Middle frontal gyrus (tissue), 1 donor: ENCODE data around the gene OR13D1.
"Not testable (repeated sequence)": the region's sequence is repeated elsewhere in the genome, so short reads cannot be mapped to it uniquely, and the experiment has no call there.

Source experiments
- DNase-seq: peaks from one replicate; pipeline ENCODE4 v3.0.0-alpha.2; 2015; ENCODE audit warnings: low spot score; ENCODE audit errors: extremely low spot score

OR13D1 gene, protein sequence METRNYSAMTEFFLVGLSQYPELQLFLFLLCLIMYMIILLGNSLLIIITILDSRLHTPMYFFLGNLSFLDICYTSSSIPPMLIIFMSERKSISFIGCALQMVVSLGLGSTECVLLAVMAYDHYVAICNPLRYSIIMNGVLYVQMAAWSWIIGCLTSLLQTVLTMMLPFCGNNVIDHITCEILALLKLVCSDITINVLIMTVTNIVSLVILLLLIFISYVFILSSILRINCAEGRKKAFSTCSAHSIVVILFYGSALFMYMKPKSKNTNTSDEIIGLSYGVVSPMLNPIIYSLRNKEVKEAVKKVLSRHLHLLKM

DNA sequence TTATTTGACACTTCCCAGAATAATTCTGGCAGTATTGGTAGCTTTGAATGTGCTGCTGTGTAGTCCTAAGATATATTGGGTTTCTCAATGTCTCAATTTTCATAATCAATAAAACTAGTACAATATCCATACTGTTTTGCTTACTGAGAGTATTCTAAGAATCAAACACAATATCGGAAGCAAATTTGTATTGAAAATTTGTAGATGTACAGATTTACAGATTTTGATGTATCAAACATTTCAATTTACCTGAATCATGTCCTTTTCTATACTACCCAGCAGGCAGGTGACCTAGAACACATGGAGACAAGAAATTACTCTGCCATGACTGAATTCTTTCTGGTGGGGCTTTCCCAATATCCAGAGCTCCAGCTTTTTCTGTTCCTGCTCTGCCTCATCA is at the start of gene OR13D1:
OR13D1 (plus strand) TSS at position 301 of the 400 bp plus-strand sequence; CDS start at position 301, 0 bp downstream.
- no peak for DNase-seq

DNA sequence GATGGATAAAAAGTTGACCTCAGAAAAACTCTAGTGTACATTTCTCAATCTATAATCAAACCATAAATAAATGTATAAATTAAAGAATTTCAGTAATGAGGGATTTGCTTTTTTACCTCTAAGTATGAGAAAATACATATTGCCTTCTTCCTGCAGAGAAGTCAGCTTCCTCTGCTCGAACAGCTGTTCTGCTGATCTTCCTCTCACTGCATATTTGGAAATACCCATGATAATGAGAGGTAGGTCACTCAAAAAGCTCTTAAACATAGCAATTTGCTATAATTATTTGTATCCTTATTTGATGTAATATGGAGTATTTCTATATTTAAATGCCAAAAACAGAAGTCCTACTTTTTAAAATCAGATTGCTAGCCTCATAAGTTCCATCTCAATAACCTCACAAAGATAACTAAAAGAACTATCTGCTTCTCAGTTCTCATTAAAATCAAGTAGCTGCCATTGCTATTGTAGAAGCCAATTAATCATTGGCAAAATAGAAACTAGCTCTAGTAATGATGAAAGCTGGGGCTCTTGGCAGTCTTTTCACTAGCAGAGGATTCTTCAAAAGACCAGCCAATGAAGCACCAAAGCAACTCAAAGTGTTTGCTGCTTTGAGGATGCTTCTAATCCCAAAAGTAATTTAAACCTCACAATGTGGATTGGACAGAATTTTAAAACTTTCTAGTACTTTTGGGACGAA is 35.7 kb upstream of the OR13D1 start:
- DNase-seq: no peak

DNA sequence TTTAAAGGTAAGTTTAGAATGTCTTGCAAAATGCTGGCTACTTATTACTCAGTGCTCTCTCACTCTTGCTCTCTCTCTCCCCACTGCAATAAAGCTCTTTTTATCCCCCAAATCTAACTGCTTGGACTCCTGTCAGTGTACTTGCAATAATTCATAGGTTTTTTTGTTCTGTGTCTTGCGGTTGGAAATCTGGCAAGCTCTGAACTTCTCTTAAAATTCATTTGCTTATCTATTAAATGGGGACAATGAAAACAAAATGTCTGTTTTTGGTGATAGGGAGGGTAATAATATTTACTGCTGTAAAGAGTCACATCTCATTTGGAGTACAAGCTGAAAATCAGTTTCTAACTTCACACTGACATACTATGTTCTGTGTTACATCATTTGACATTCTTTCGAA is 18.7 kb upstream of the OR13D1 start:
- DNase-seq: no peak

DNA sequence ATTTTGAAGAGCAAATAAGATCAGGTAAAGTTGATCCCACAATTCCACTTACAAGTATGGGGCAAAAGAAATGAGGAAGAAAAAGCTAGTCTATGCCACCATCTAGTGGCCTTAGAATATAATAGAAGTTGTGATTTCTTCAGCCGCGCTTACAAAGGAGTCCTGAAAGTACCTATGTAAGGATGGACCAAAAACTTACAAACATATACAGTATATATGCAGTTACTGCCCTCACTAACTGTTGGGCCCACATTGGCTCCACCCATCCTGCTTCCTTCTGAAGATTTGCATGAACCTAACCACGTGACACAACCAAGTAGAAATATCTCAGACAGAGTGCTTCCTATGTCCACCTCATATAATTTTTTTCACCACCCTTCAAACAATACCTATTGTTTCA is 11.7 kb upstream of the OR13D1 start:
- peak; percentile 22 for DNase-seq

DNA sequence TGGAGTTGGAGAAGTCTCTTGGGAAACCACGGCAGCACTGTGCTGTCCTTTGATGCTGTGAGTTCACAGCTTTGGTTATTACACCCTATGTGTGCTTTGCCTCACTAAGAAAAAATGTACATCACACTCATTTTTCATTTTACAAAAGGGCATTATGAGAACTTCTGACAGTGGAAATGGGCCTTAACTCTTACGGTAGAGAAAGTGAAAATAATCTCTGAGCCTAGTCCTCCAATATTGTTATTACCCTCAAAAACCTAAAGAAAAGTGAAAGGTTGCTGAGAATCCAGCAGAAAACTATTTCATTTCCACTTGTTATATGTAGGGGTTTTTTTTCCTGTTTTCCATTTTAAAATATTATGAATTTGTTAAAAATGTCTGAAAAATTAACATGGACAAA is 8.2 kb upstream of the OR13D1 start:
- no peak for DNase-seq

DNA sequence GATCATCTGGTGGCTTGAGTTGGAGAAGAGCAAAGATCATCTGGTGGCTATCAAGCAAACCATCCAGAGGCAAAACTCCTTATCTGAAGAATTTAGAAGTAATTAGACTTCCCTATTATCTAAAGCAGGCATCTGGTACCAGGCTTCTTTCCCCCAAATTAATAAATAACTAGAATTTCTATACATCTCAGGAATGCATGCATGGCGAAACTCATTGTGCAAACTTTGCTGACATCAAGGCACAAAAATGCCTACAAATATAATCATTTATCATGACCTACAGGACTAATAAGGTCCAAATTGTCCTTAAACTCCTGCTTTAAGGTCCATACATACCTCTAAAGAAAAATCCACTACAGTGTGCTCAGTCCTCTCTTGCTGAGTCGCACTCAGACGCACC is 6.0 kb downstream of the OR13D1 start:
- DNase-seq: no peak

DNA sequence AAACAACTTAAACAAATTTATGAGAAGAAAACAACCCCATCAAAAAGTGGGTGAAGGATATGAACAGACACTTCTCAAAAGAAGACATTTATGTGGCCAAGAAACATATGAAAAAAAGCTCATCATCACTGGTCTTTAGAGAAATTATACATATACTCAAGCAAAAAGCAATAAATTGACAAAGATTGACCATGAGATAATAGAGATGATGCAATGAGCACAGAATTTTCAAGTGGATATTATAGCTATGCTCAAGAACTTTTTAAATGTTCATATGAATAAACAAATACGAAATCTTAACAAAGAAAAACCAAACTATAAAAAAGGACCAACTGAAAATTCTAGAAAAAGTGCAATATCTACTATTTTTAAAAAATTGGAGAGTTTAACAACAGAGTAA is 14.4 kb downstream of the OR13D1 start:
- DNase-seq: not testable (repeated sequence)

DNA sequence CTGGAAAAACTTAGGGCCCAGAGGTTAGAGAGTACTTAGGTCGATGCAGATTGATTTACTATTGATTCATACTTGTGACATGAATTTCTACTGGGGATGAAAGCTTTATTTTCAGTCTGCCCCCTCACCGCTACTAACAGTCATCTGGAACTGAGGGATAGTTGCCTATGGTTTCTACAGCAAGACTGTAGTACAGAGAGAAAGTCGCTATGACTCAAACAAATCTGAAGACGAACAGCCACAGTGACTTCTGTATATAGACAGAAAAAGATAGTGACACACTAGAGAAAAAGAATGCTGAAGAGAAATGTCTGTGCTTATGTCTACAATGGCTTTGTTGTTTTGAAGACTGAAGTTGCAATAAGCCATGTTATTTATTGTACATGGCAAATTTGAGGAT is 17.3 kb downstream of the OR13D1 start:
- no peak for DNase-seq

DNA sequence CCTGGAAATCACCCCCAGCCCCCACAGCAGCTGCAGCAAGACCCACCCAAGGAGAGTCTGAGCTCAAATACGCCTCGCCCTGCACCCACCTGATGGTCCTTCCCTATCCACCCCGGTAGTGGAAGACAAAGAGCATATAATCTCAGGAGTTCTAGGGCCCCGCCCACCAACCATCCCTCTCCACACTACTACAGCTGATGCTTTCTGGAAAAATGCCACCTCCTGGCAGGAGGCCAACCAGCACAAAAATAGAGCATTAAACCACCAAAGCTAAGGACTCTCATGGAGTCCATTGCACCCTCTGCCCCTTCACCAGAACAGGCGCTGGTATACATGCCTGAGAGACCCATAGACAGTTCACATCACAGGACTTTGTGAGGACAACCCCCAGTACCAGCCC is 30.7 kb downstream of the OR13D1 start:
- no peak for DNase-seq

DNA sequence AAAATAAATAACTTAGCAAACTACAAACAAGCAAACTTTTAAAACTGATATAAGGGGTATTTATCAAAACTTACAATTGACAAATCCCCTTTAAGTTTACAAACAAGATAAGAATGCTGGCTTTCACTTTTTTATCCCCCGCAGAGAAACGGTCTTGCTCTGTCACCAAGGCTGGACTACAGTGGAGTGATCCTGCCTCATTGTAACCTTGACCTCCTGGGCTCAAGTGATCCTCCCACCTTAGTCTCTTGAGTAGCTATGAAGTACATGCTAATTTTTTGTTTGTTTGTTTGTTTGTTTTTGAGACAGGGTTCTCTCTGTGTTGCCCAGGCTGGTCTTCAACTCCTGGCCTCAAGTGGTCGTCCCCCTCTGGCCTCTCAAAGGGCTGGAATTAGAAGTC is 44.1 kb downstream of the OR13D1 start:
- no peak for DNase-seq

DNA sequence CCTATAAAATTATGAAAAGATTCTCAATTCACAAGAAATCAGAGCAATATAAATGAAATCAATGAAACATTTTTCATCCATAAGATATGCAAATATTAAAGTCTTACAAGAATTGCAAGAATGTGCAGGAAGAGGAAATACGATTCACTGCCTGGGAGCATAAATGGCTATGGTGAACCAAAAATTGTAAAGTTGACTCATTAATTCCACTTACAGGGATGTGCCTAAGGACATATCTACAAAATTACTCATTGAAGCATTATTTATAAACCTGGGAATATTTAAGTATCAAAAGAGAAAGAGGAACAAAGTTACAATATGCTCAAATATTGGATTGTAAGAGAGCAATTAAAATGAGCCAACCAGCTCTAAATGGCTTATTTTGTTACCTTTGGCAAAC is 46.3 kb downstream of the OR13D1 start:
- DNase-seq: no peak

DNA sequence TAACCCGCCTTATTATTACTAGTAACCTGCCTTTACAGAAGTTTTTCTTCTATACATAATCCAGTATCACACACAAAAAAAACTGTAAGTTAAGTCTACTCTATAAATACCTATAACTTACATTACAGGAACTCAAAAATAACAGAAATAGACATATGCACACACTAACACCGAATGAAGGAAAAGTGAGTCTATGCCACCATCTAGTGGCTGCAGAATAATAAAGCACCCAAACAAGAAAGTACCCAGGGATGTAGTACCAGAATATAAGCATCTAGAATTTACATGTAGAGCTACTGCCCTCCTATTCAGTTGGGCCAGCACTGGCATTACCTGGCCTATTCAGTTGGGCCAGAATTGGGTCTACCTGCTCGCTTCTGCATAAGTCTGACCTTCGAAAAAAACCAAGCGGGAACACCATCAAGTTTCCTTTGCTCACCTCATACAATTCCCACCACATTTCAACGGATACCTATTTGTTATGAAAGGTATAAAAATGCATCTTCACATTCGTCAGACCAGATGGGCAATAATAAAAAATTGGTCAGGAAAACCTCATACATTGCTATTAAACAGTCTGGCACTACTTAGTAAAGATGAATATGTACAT is 49.2 kb downstream of the OR13D1 start:
- DNase-seq: no peak
